GM12878 (cell line): ENCODE measurements around the gene ZNF182. TPM values are rescaled to one million over a fixed set of nuclear protein-coding genes. Genes with fewer than 3 reads are reported as not detected.
"Not testable (repeated sequence)": the region's sequence is repeated elsewhere in the genome, so short reads cannot be mapped to it uniquely, and the experiment has no call there.

Experiments used
- ATAC-seq: fragments of 200-7000 bp; cut with Tn5 transposase; 3 replicates; pipeline ENCODE4 v1.9.1; 2020; ENCODE audit warnings: mild to moderate bottlenecking, moderate library complexity
- BruUV-seq: library from RNA; stranded (reverse); fragments of 400-500 nt; replicated peaks from 2 replicates; lab custom pipeline; 2021; lab: Mats Ljungman, UMichigan
- CTCF ChIA-PET: fragments of 300-600 bp; sonication (Branson Sonifier 250); formaldehyde crosslinking; extraction: SDS; loops from one replicate; lab custom pipeline; 2021; ENCODE audit warnings: inconsistent platforms; lab: Yijun Ruan, JAX
- POLR2A ChIA-PET: fragments of 350-600 bp; formaldehyde crosslinking; extraction: SDS; loops from one replicate; lab custom pipeline; 2021; ENCODE audit warnings: inconsistent platforms; lab: Charles Lee
- RAD21 ChIA-PET: fragments of 300-600 bp; sonication (Branson Sonifier 250); formaldehyde crosslinking; loops from one replicate; lab custom pipeline; 2023; ENCODE audit warnings: antibody characterized with exemption; ENCODE audit not compliant: unreplicated experiment; lab: Charles Lee
- SMC1A ChIA-PET: fragments of 300-600 bp; sonication (Branson Sonifier 250); formaldehyde crosslinking; loops from one replicate; lab custom pipeline; 2023; ENCODE audit not compliant: unreplicated experiment, uncharacterized antibody; lab: Charles Lee
- DNase-seq: peaks from one replicate; pipeline ENCODE4 v3.0.0-alpha.2; 2011; ENCODE audit warnings: low read depth, low spot score
- FAIRE-seq: peaks from 3 replicates; lab custom pipeline; 2011; peaks lifted over from hg19 to GRCh38; lab: Jason Lieb, UNC
- H2AFZ ChIP-seq: 2 replicates; pipeline ENCODE4 v1.6.0; 2011; ENCODE audit warnings: low read depth, low read length, control low read depth; ENCODE audit not compliant: control insufficient read depth
- H3K27ac ChIP-seq: 2 replicates; pipeline ENCODE4 v1.5.1; 2011; ENCODE audit warnings: control low read depth; ENCODE audit not compliant: control insufficient read depth, insufficient read depth
- H3K27me3 ChIP-seq, 2 experiments: replicated peaks in 1 of 2; 2 replicates each; pipeline versions ENCODE4 v1.6.0 to v1.6.1; 2011; ENCODE audit warnings: low read length in 1 of 2; ENCODE audit not compliant: control insufficient read depth in 2 of 2, insufficient read depth in 2 of 2
- H3K36me3 ChIP-seq, 2 experiments: 2 replicates each; pipeline ENCODE4 v1.5.1; 2011; ENCODE audit warnings: low read length in 1 of 2; ENCODE audit not compliant: control insufficient read depth in 2 of 2, insufficient read depth in 2 of 2
- H3K4me1 ChIP-seq: 2 replicates; pipeline ENCODE4 v1.6.1; 2011; ENCODE audit warnings: mild to moderate bottlenecking, low read length, moderate library complexity, mixed read lengths; ENCODE audit not compliant: control insufficient read depth, insufficient read depth
- H3K4me2 ChIP-seq: 2 replicates; pipeline ENCODE4 v1.6.0; 2011; ENCODE audit warnings: control low read depth; ENCODE audit not compliant: control insufficient read depth, insufficient read depth
- H3K4me3 ChIP-seq: fragments of 200-600 bp; sonication (generic); 2 replicates; pipeline ENCODE4 v1.5.1; 2016
- H3K79me2 ChIP-seq: 2 replicates; pipeline ENCODE4 v1.6.0; 2011; ENCODE audit warnings: low read length; ENCODE audit not compliant: control insufficient read depth, insufficient read depth
- H3K9ac ChIP-seq: 2 replicates; pipeline ENCODE4 v1.8.0; 2011; ENCODE audit warnings: low read length, control low read depth, mixed read lengths; ENCODE audit not compliant: control insufficient read depth, insufficient read depth
- H3K9me3 ChIP-seq: replicated peaks from 3 replicates; pipeline ENCODE4 v1.5.1; 2011; ENCODE audit warnings: mild to moderate bottlenecking, low read length; ENCODE audit not compliant: control insufficient read depth, insufficient read depth
- H4K20me1 ChIP-seq: 2 replicates; pipeline ENCODE4 v1.6.0; 2011; ENCODE audit not compliant: control insufficient read depth, insufficient read depth
- E4F1 ChIP-seq: fragments of 450-650 bp; IDR thresholded peaks from 2 replicates; pipeline ENCODE4 v1.6.1; 2018; ENCODE audit warnings: borderline replicate concordance, mild to moderate bottlenecking; ENCODE audit not compliant: partially characterized antibody
- PKNOX1 ChIP-seq: fragments of 450-650 bp; IDR thresholded peaks from 2 replicates; pipeline ENCODE4 v1.6.1; 2016; ENCODE audit warnings: mild to moderate bottlenecking
- WGBS: methylation state at CpG from one replicate; pipeline ENCODE4 v1.1.6; 2016; ENCODE audit warnings: low lambda C conversion rate; ENCODE audit not compliant: insufficient replicate concordance, insufficient coverage; ENCODE audit errors: missing lambda C conversion rate; 5-methylcytosine and 5-hydroxymethylcytosine counted together
- in situ Hi-C: fragments of 300-500 bp; cut with MboI; formaldehyde crosslinking; loops from 9 replicates; pipeline ENCODE4 v1.14.3; 2018; ENCODE audit warnings: mixed read lengths
- intact Hi-C: fragments of 100-400 bp; cut with micrococcal nuclease; formaldehyde crosslinking; loops from one replicate; pipeline ENCODE4 v1.14.2; 2022; ENCODE audit not compliant: unreplicated experiment
- polyA plus RNA-seq, 11 experiments: library from polyadenylated mRNA; depleted of rRNA in 4 of 11; unstranded in 6 of 11; stranded (reverse) in 5 of 11; fragments of >200 nt; fragmentation: Nextera tagmentation in 4 of 11; fragmentation: Illumina TruSeq in 1 of 11; extraction: Ambion mirVana in 4 of 11; extraction: Trizol in 1 of 11; gene quantifications; 1 replicate in 1 of 11; 2 replicates in 10 of 11; pipeline versions ENCODE4 v1.2.1 to v1.2.3, GENCODE V29; 2011 to 2016; ENCODE audit warnings: inconsistent platforms in 2 of 11, missing spikeins in 2 of 11, low read depth in 1 of 11
- total RNA-seq, 4 experiments: library from RNA; depleted of rRNA in 3 of 4; stranded (reverse); fragments of >200 nt in 3 of 4; fragmentation: Illumina TruSeq in 1 of 4; extraction: Trizol in 1 of 4; gene quantifications; 2 replicates each; pipeline versions ENCODE4 v1.2.1 to v1.2.3, GENCODE V29; 2013 to 2021

Gene ZNF182
- total and polyA plus RNA-seq, 10 of the 15 experiments (the other 5 are each of a cell fraction or from before 2014, with no cell fraction given): 0.85 to 7.0 (median 5.3) TPM

GRCh38 chrX:48021026-48021900 is 17.5 kb upstream of the ZNF182 start (continued):
- peak; percentile 70 for TF ChIP-seq E4F1
- TF ChIP-seq, all 136 proteins: peak for 27

GRCh38 chrX:48020472-48020871 is 16.7 kb upstream of the ZNF182 start:
- H3K27me3 ChIP-seq, FAIRE-seq, DNase-seq, H3K4me3 ChIP-seq, H3K36me3 ChIP-seq, H4K20me1 ChIP-seq, H3K27ac ChIP-seq, H3K4me1 ChIP-seq, H3K79me2 ChIP-seq, intact Hi-C loops, H3K9me3 ChIP-seq, BruUV-seq, H3K9ac ChIP-seq: not testable (repeated sequence)
- 67% methylated on average over 11 of the region's 11 CpGs for WGBS
- TF ChIP-seq PKNOX1: peak; percentile 60; the same call in 1 of the 2 replicates
- SMC1A ChIA-PET: interaction anchor here (0.6 to 1.4 kb wide), 5 partner anchors 84 to 1248 kb away, joined by 3 to 9 read pairs (median 4); partner anchors contain the start of gene ZNF81
- CTCF ChIA-PET: interaction anchor here (1.1 to 3.9 kb wide), 3 partner anchors 166 to 210 kb away, joined by 3 to 18 read pairs (median 6); no protein-coding TSS in a partner anchor
- H2AFZ ChIP-seq: peak overlapping the region; percentile 99
- ATAC-seq: peak; percentile 46
- H3K4me2 ChIP-seq: peak overlapping the region; percentile 65; the same call in 1 of the 2 replicates
- RAD21 ChIA-PET: interaction anchor here (0.8 to 1.4 kb wide), 2 partner anchors 61 to 84 kb away, joined by 3 to 4 read pairs; no protein-coding TSS in a partner anchor
- POLR2A ChIA-PET: interaction anchor here (1.3 kb wide), 1 partner anchor 184 kb away, joined by 5 read pairs; the partner anchor contains the start of gene ZNF81
- in situ Hi-C loops: loop anchor here (10.0 kb wide), 1 partner anchor 456 kb away; the partner anchor contains the start of gene ARAF

GRCh38 chrX:48019892-48020291 is 16.1 kb upstream of the ZNF182 start:
- H3K79me2 ChIP-seq, ATAC-seq, RAD21 ChIA-PET, H3K36me3 ChIP-seq, H3K9ac ChIP-seq, H3K9me3 ChIP-seq, H3K27ac ChIP-seq, POLR2A ChIA-PET, intact Hi-C loops, SMC1A ChIA-PET, DNase-seq, BruUV-seq, H2AFZ ChIP-seq, H4K20me1 ChIP-seq, FAIRE-seq, CTCF ChIA-PET, H3K4me1 ChIP-seq, H3K4me2 ChIP-seq, H3K4me3 ChIP-seq, H3K27me3 ChIP-seq: not testable (repeated sequence)
- WGBS: no CpG with 5 or more reads among the region's 1 CpG
- in situ Hi-C loops: loop anchor here (10.0 kb wide), 1 partner anchor 455 kb away; the partner anchor contains the start of gene ARAF
